DND-41 (cell line): ENCODE results near the gene STXBP6.

Experiments used
- ATAC-seq: fragments of 200-7000 bp; cut with Tn5 transposase; 3 replicates; pipeline ENCODE4 v1.9.1; 2021; ENCODE audit warnings: low read depth; ENCODE audit not compliant: insufficient read depth
- DNase-seq: peaks from one replicate; pipeline ENCODE4 v3.0.0-alpha.2; 2020
- H2AFZ ChIP-seq: 2 replicates; pipeline ENCODE4 v1.6.0; 2012; ENCODE audit warnings: low read depth, low read length
- H3K27ac ChIP-seq: 2 replicates; pipeline ENCODE4 v1.5.1; 2012; ENCODE audit warnings: low read length, inconsistent platforms
- H3K27me3 ChIP-seq: fragments of 200-600 bp; sonication (generic); 2 replicates; pipeline ENCODE4 v1.6.0; 2012; ENCODE audit warnings: low read length, mild to moderate bottlenecking, inconsistent platforms; ENCODE audit not compliant: insufficient read depth, poor library complexity
- H3K36me3 ChIP-seq: 2 replicates; pipeline ENCODE4 v1.5.1; 2012; ENCODE audit warnings: low read length, inconsistent platforms; ENCODE audit not compliant: insufficient read depth
- H3K4me1 ChIP-seq: 2 replicates; pipeline ENCODE4 v1.5.1; 2012; ENCODE audit warnings: mild to moderate bottlenecking, low read length; ENCODE audit not compliant: insufficient read depth
- H3K4me2 ChIP-seq: 2 replicates; pipeline ENCODE4 v1.6.0; 2012; ENCODE audit warnings: mild to moderate bottlenecking, moderate library complexity, low read length, inconsistent platforms; ENCODE audit not compliant: insufficient read depth
- H3K4me3 ChIP-seq, 2 experiments: fragments of 200-600 bp in 1 of 2; shearing (Covaris generic) in 1 of 2; 2 replicates each; pipeline ENCODE4 v1.5.1; 2012 to 2016; ENCODE audit warnings: inconsistent platforms in 2 of 2, low read length in 2 of 2, mild to moderate bottlenecking in 2 of 2, low read depth in 1 of 2, moderate library complexity in 1 of 2
- H3K79me2 ChIP-seq: 2 replicates; pipeline ENCODE4 v1.6.0; 2012; ENCODE audit warnings: low read length, inconsistent platforms; ENCODE audit not compliant: insufficient read depth
- H3K9ac ChIP-seq: 2 replicates; pipeline ENCODE4 v1.6.0; 2012; ENCODE audit warnings: low read depth, mild to moderate bottlenecking, inconsistent platforms, low read length, moderate library complexity
- H3K9me3 ChIP-seq: 2 replicates; pipeline ENCODE4 v1.5.1; 2012; ENCODE audit warnings: low read length, moderate library complexity, mild to moderate bottlenecking, inconsistent platforms; ENCODE audit not compliant: insufficient read depth, severe bottlenecking
- H4K20me1 ChIP-seq: 2 replicates; pipeline ENCODE4 v1.6.0; 2012; ENCODE audit warnings: low read length; ENCODE audit not compliant: insufficient read depth
- EZH2 ChIP-seq: IDR thresholded peaks from 3 replicates; pipeline ENCODE4 v1.6.1; 2012; ENCODE audit warnings: borderline replicate concordance, low read depth, mild to moderate bottlenecking, moderate library complexity, low read length, inconsistent platforms; ENCODE audit not compliant: severe bottlenecking
- TF ChIP-seq, protein P1 (sequence below): IDR thresholded peaks from 2 replicates; pipeline ENCODE4 v1.5.1; 2012; ENCODE audit warnings: borderline replicate concordance, low read length, moderate library complexity, mild to moderate bottlenecking; ENCODE audit not compliant: poor library complexity, severe bottlenecking; ENCODE audit errors: extremely low read depth

STXBP6 gene

GRCh38 chr14:24887623-24888304 lies 162.2 kb downstream of the STXBP6 start:
- TF ChIP-seq EZH2 = no peak
- TF ChIP-seq, protein P1, sequence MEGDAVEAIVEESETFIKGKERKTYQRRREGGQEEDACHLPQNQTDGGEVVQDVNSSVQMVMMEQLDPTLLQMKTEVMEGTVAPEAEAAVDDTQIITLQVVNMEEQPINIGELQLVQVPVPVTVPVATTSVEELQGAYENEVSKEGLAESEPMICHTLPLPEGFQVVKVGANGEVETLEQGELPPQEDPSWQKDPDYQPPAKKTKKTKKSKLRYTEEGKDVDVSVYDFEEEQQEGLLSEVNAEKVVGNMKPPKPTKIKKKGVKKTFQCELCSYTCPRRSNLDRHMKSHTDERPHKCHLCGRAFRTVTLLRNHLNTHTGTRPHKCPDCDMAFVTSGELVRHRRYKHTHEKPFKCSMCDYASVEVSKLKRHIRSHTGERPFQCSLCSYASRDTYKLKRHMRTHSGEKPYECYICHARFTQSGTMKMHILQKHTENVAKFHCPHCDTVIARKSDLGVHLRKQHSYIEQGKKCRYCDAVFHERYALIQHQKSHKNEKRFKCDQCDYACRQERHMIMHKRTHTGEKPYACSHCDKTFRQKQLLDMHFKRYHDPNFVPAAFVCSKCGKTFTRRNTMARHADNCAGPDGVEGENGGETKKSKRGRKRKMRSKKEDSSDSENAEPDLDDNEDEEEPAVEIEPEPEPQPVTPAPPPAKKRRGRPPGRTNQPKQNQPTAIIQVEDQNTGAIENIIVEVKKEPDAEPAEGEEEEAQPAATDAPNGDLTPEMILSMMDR = no peak
- no peak overlapping the region for H3K4me2 ChIP-seq
- no peaks in the 10 kb centered on the region for H3K79me2 ChIP-seq
- H3K36me3 ChIP-seq = no peaks in the 10 kb centered on the region
- H3K4me3 ChIP-seq = no peak overlapping the region
- no peak overlapping the region for H3K9ac ChIP-seq
- no peak overlapping the region for H3K27ac ChIP-seq
- no peaks in the 10 kb centered on the region for H4K20me1 ChIP-seq
- no peaks in the 10 kb centered on the region for H3K27me3 ChIP-seq
- H3K4me1 ChIP-seq = no peaks in the 10 kb centered on the region
- no peak overlapping the region for H2AFZ ChIP-seq
- no peaks in the 10 kb centered on the region for H3K9me3 ChIP-seq
- no peak for DNase-seq
- ATAC-seq = no peak

GRCh38 chr14:24885410-24885913 lies 164.5 kb downstream of the STXBP6 start:
- H3K9me3 ChIP-seq = no peaks in the 10 kb centered on the region
- H3K36me3 ChIP-seq = no peaks in the 10 kb centered on the region
- H4K20me1 ChIP-seq = no peaks in the 10 kb centered on the region
- no peak for ATAC-seq
- no peak overlapping the region for H3K27ac ChIP-seq
- no peak overlapping the region for H2AFZ ChIP-seq
- no peaks in the 10 kb centered on the region for H3K4me1 ChIP-seq
- H3K4me3 ChIP-seq = no peak overlapping the region
- no peak for TF ChIP-seq EZH2
- TF ChIP-seq, protein P1 = no peak
- H3K9ac ChIP-seq = no peak overlapping the region
- DNase-seq = no peak
- H3K79me2 ChIP-seq = no peaks in the 10 kb centered on the region
- H3K4me2 ChIP-seq = no peak overlapping the region
- no peaks in the 10 kb centered on the region for H3K27me3 ChIP-seq

GRCh38 chr14:24883576-24883975 lies 166.4 kb downstream of the STXBP6 start:
- no peak overlapping the region for H2AFZ ChIP-seq
- H3K27me3 ChIP-seq = no peaks in the 10 kb centered on the region
- TF ChIP-seq, protein P1 = no peak
- TF ChIP-seq EZH2 = no peak
- H3K4me1 ChIP-seq = no peaks in the 10 kb centered on the region
- no peaks in the 10 kb centered on the region for H3K79me2 ChIP-seq
- no peak overlapping the region for H3K4me3 ChIP-seq
- H3K9ac ChIP-seq = no peak overlapping the region
- H3K27ac ChIP-seq = no peak overlapping the region
- H3K36me3 ChIP-seq = no peaks in the 10 kb centered on the region
- no peak for DNase-seq
- no peak overlapping the region for H3K4me2 ChIP-seq
- ATAC-seq = no peak
- no peaks in the 10 kb centered on the region for H3K9me3 ChIP-seq
- no peaks in the 10 kb centered on the region for H4K20me1 ChIP-seq
